IPS DF 4.7 (cell line): ENCODE data around the gene PNPLA7.

Experiments used
- DNase-seq: peaks from one replicate; pipeline ENCODE4 v3.0.0-alpha.2; 2013; ENCODE audit warnings: low spot score; ENCODE audit errors: extremely low read depth

The PNPLA7 gene

GRCh38 chr9:137462986-137463930 lies 86.9 kb downstream of the PNPLA7 start:
- DNase-seq: no peak

DNA sequence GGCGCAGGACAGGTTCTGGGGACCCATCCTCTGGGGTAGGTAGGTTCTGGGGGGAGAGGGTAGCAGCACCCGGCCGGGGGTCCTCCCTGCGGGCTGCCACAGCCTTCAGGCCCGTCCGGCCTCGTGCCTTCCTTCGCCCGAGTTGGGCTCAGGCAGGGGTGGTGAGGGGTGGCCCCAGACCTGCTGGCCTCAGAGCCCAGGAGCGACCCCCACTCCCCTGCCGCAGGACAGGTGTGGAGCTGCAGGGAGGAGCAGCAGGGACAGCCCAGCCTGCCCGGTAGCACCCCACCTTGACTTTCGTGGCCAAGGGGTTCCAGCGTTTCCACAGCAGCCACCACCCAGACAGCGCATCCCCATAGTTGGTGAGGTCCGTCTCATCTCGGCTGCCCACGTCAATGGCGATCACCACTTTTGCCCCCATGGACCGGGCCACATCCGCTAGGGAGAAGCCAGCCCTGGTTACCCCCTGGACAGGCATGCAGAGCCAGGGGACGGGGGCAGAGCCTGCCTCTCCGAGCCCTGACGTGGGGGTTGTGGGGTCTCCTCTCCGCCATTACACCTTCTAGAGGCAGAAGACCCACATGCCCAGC lies 87.7 kb downstream of the PNPLA7 start:
- no peak for DNase-seq

GRCh38 chr9:137461663-137462395 lies 88.4 kb downstream of the PNPLA7 start:
- DNase-seq: no peak

DNA sequence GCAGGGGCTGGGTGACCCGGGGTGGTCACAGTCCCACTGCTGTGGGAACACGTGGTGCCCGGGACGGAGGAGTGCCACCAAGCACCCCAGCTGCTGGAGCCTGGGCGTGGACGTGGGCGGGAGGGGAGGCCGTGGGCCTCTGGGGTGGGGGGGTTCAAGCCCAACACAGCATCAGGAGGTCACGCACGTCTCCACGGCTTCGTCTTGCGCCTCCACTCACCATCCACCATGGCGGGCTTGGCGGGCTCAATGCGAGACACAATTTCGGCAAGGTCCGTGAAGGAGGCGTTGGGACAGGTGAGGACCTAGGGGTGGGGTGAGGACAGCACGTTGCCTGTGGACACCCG lies 88.9 kb downstream of the PNPLA7 start:
- DNase-seq: no peak

- no peak for DNase-seq
Observed at GRCh38 chr9:137460363-137461315, 89.6 kb downstream of the PNPLA7 start.

- DNase-seq: no peak
Observed at GRCh38 chr9:137459601-137460362, 90.4 kb downstream of the PNPLA7 start.

GRCh38 chr9:137459152-137459600 lies 91.0 kb downstream of the PNPLA7 start, which contains the start of gene NSMF:
TSS of gene NSMF (minus strand) at chr9:137459334. CDS start at chr9:137459102, 232 bp downstream.
- no peak for DNase-seq

DNA sequence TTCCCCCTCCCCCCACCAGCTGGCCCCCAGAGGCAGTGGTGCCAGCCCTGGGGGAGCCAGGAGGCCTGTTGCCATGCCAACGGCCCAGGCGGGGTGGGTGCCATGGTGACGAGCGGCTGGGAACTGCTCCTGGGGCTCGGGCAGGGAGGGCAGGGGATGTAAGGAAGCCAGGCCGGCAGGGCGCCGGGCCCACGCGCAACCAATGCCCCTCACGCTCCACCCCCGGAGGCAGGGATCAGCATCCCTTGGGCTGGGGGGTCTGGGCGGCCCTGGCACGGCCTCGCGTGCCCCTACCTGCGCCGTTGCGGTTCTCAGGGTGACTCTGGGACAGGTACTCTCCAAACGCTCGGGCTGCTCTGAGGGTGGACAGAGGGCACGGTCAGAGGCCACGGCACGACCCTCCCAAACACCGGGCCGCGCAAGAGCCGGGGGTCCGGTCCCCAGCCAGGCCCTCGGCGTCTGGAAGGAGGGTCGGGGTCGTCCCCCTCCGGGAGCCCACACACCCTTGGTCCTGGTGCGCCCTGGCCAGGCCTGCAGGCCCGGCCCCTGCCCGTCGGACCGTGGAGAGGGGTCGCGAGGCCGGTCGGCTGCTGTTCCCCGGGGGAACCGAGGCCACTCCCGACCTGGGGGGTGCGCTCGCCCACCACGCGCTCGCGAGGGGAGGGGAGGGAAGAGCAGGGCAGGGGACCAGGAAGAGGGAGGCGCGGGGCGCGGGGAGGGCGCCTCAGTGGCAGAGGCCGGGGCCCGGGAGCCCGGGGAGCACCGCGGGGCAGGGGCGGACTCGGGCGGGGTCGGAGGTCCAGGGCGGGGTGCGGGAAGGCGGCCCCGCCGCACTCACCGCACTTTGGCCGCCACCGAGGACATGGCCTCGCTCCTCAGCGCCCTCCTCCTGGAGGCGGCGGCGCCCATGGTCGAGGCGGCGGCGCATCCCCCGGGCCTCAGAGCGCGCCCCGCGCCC lies 91.7 kb downstream of the PNPLA7 start:
- no peak for DNase-seq

- no peak for DNase-seq
Observed at GRCh38 chr9:137457406-137458193, 92.6 kb downstream of the PNPLA7 start.

DNA sequence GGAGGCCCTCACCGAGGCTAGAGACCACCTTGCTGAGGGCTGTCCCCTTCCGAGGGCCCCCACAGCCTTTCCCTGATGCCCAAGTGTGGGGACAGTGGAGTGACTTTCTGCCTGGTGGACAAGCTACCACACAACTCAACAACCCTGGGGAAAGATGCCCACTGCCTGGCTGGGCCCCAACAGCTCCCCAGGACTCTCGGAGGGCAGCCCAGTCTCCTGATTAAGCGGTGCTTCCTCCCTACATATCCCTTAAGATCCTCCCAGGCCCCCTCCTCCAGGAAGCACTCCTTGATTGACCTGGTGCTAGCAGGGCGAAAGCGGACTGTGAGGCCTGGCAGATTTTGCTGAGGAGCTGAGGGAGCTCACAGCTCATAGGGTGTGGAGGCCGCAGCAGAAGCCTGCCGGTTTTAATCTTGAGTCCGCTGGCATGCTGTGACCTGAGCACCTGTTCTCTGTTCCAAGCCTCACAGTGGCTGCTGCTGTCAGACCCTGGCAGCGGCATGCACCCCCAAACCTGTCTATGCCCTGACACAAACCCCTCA lies 93.3 kb downstream of the PNPLA7 start:
- no peak for DNase-seq

DNA sequence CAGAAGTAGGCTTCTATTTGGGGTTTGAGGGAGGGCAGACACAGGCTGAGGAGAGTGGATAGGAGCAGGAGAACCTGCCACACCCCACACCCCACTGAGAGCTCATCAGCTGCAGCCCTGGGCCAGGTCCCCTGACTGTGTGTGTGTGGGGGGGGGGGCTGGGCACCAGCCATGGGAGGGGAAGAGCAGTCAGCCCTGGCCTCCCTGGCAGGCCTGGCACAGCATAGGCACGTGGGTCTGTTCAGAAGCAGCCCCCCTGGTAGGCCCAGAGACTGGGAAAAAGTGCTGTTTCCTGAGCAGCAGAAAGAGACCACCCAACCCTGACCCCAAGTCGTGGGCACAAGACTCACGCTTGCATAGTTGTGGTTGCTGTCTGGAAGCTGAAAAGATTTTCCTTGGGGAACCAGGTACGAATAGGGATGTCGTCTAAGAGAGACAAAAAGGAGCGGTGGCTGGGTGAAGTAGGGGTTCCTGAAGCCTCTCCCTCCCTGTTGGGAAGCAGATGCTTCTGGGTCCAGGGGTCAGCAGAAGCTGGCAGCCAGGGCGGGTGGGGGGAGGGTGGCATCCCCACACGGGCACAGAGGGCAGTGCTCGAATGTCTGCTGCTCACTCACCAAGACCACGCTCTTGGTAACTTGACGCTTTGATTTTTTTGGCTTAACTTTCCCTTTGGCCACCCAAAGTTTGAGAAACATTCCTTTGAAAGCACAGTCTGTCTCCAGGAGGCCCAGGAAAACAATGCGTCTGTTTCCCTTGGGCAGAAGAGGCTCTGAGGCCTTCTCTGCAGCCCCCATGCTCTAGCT lies 93.9 kb downstream of the PNPLA7 start:
- DNase-seq: no peak

DNA sequence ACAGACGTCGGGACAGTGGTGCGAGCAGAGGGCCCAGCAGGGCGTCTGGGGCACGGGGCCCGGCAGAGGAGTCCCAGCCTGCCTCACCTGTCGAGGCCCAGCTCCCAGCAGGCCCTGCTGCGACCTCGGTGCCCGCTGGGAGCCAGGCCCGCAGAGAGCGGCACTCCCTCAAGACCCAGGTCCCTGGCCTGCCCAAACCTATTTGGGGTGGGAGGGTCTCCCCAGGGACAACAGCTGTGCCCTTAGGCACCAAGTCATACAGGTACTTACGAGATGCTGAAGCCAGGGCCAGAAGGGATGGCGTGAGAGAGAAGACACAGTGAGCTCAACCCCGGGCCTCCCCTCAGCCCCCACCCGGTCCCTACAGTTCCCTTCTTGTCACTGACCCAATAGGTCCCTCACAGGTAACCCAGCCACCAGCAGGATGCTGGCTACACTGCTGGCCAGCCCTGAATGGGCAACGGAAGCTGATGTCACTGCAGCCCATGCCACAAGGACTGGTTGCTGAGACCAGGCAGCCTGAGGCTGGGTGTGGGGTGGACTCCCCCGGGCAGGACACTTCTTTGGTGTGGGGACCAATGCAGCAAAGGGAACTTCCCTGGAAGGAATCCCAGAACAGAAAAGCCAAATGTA lies 94.7 kb downstream of the PNPLA7 start:
- DNase-seq: no peak

- DNase-seq: no peak
Observed at GRCh38 chr9:137454597-137455358, 95.4 kb downstream of the PNPLA7 start.

- DNase-seq: no peak
Observed at GRCh38 chr9:137454145-137454596, 96.0 kb downstream of the PNPLA7 start.

GRCh38 chr9:137453643-137454081 lies 96.5 kb downstream of the PNPLA7 start:
- DNase-seq: no peak
